Measurements from ENCODE around the gene ADGRL2.

ADGRL2 gene

DNA sequence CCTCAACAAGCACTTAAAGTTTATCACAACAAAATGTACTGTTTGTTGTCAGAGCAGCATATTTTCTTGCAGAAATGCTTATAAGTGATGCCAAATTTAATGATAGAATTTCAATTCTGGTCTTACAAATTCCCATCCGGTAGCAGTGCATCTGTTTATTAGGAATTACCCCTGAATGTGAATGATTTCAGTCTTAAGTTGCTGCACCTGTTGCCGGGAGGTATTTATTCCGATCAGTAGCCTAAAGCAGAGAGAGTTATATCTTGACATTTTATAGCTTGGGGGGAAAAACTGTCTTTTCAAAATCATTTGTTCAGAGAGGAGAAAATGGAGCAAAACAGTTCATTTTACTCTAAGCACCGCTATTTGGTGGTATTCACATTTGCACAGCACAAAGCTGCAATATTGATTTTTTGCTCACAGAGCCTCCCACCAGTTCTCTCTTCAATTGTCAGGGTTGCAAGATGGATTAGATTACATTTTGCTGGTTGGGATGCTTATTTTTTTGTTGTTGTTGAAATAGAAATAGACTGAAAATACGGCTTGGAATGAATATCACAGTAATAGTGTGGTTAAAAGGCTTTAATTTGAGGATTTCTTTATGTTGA lies 98.6 kb downstream of the ADGRL2 start:
- TF ChIP-seq EZH2 (optimal IDR thresholded peaks at IDR 0.05; ENCODE audit: low read depth, low read length) (no peak), EZH2phosphoT487 (IDR thresholded peaks at IDR 0.05; ENCODE audit: low read length) (no peak)
- TF ChIP-seq, protein P1, sequence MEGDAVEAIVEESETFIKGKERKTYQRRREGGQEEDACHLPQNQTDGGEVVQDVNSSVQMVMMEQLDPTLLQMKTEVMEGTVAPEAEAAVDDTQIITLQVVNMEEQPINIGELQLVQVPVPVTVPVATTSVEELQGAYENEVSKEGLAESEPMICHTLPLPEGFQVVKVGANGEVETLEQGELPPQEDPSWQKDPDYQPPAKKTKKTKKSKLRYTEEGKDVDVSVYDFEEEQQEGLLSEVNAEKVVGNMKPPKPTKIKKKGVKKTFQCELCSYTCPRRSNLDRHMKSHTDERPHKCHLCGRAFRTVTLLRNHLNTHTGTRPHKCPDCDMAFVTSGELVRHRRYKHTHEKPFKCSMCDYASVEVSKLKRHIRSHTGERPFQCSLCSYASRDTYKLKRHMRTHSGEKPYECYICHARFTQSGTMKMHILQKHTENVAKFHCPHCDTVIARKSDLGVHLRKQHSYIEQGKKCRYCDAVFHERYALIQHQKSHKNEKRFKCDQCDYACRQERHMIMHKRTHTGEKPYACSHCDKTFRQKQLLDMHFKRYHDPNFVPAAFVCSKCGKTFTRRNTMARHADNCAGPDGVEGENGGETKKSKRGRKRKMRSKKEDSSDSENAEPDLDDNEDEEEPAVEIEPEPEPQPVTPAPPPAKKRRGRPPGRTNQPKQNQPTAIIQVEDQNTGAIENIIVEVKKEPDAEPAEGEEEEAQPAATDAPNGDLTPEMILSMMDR (IDR thresholded peaks at IDR 0.05; ENCODE audit: low read length), result no peak
- DNase-seq, result no peak
- no peaks in the 10 kb centered on the region for H3K27me3 ChIP-seq (replicated peaks; ENCODE audit: insufficient read depth, low read length)

DNA sequence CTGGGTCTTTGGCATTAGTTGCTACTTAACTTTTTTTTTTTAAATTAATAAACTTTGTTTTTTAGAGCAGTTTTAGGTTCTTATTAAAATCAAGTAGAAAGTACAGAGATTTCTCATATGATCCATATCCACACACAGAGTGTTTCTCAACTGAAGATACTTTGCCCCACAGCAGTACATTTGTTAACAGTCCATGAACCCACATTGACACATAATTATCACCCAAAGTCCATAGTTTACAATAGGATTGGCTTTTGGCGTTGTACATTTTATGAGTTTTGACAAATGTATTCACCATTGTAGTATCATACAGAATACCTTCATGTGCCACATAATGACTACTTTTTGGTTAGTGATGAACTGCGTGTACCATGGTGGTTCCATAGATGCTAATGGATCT lies 106.8 kb downstream of the ADGRL2 start:
- DNase-seq, result no peak
- H3K36me3 ChIP-seq (replicated peaks; ENCODE audit: insufficient read depth, low read length), result no peaks in the 10 kb centered on the region
- H3K79me2 ChIP-seq (ENCODE audit: low read length), result no peaks in the 10 kb centered on the region
- no peaks in the 10 kb centered on the region for H3K9me3 ChIP-seq (replicated peaks; ENCODE audit: insufficient read depth, low read length)
- no peaks in the 10 kb centered on the region for H3K9me2 ChIP-seq (replicated peaks; ENCODE audit: insufficient read depth, low read length)
- H2AFZ ChIP-seq (ENCODE audit: low read length), result no peak overlapping the region
- H3K4me2 ChIP-seq (ENCODE audit: low read depth, low read length), result no peak overlapping the region
- no peaks in the 10 kb centered on the region for H3F3A ChIP-seq (ENCODE audit: insufficient read depth, low read length)
- H3K27ac ChIP-seq (ENCODE audit: low read length), result no peak overlapping the region
- no peak overlapping the region for H3K9ac ChIP-seq (ENCODE audit: low read length)
- H3K27me3 ChIP-seq (replicated peaks; ENCODE audit: insufficient read depth, low read length), result no peaks in the 10 kb centered on the region
- H3K4me3 ChIP-seq (ENCODE audit: low read length), result no peak overlapping the region
- no peaks in the 10 kb centered on the region for H3K4me1 ChIP-seq (ENCODE audit: low read length)
- TF ChIP-seq, protein P1 (IDR thresholded peaks at IDR 0.05; ENCODE audit: low read length), result no peak
- no peak for TF ChIP-seq EZH2 (optimal IDR thresholded peaks at IDR 0.05; ENCODE audit: low read depth, low read length)
- H4K20me1 ChIP-seq (ENCODE audit: insufficient read depth, low read length), result no peaks in the 10 kb centered on the region

More for the DNA sequence above, 98.6 kb downstream of the ADGRL2 start:
- Histone ChIP-seq H3K9ac (ENCODE audit: low read length) (no peak overlapping the region), H4K20me1 (ENCODE audit: insufficient read depth, low read length) (no peaks in the 10 kb centered on the region), H2AFZ (ENCODE audit: low read length) (no peak overlapping the region), H3K4me1 (ENCODE audit: low read length) (no peaks in the 10 kb centered on the region), H3K27ac (ENCODE audit: low read length) (no peak overlapping the region), H3K36me3 (replicated peaks; ENCODE audit: insufficient read depth, low read length) (no peaks in the 10 kb centered on the region), H3K9me2 (replicated peaks; ENCODE audit: insufficient read depth, low read length) (no peaks in the 10 kb centered on the region), H3K4me3 (ENCODE audit: low read length) (no peak overlapping the region), H3K9me3 (replicated peaks; ENCODE audit: insufficient read depth, low read length) (no peaks in the 10 kb centered on the region), H3F3A (ENCODE audit: insufficient read depth, low read length) (no peaks in the 10 kb centered on the region; the same call in 1 of the 2 replicates), H3K79me2 (ENCODE audit: low read length) (no peaks in the 10 kb centered on the region), H3K4me2 (ENCODE audit: low read depth, low read length) (no peak overlapping the region)

DNA sequence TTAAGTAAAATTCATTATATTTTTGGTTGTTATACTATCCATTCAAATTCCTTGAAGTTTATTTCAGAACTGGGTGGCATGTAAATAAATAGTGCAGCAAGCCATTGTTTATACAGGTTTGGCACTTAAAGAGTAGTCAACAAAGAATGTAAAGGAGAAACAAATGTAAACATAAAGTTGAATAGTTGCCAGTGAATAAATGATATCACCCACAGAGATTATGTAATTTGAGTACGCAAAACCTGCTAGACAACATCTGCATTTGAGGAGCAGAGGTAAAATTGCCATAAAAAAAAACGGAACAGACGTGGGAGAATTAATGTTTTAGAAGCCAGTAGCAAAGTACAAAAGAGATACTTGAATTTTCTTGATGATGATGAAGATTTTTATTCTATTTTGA lies 111.6 kb downstream of the ADGRL2 start:
- Histone ChIP-seq H3K9me2 (replicated peaks; ENCODE audit: insufficient read depth, low read length) (no peaks in the 10 kb centered on the region), H3K9ac (ENCODE audit: low read length) (no peak overlapping the region), H3K9me3 (replicated peaks; ENCODE audit: insufficient read depth, low read length) (no peaks in the 10 kb centered on the region), H3K27me3 (replicated peaks; ENCODE audit: insufficient read depth, low read length) (no peaks in the 10 kb centered on the region), H4K20me1 (ENCODE audit: insufficient read depth, low read length) (no peaks in the 10 kb centered on the region), H3K36me3 (replicated peaks; ENCODE audit: insufficient read depth, low read length) (no peaks in the 10 kb centered on the region), H3K4me3 (ENCODE audit: low read length) (no peak overlapping the region), H3K4me2 (ENCODE audit: low read depth, low read length) (no peak overlapping the region), H3K4me1 (ENCODE audit: low read length) (no peaks in the 10 kb centered on the region), H3F3A (ENCODE audit: insufficient read depth, low read length) (no peaks in the 10 kb centered on the region), H2AFZ (ENCODE audit: low read length) (no peak overlapping the region), H3K79me2 (ENCODE audit: low read length) (no peaks in the 10 kb centered on the region), H3K27ac (ENCODE audit: low read length) (no peak overlapping the region)
- no peak for DNase-seq
- TF ChIP-seq, protein P1 (IDR thresholded peaks at IDR 0.05; ENCODE audit: low read length), result no peak
- TF ChIP-seq EZH2 (optimal IDR thresholded peaks at IDR 0.05; ENCODE audit: low read depth, low read length) (no peak), EZH2phosphoT487 (IDR thresholded peaks at IDR 0.05; ENCODE audit: low read length) (no peak)

All from MM.1S (cell line).